ENCODE results near the gene C1QTNF8.

Gene C1QTNF8

GRCh38 chr16:1062895-1063294, 33.1 kb downstream of the C1QTNF8 start:
- Histone ChIP-seq H3K27ac (replicated peaks) (no peak overlapping the region), H3K27me3 (ENCODE audit: insufficient read depth, poor library complexity, severe bottlenecking) (peaks cover 8% of the 10 kb centered on the region), H3K4me3 (replicated peaks; ENCODE audit: insufficient read depth, low read length) (no peak overlapping the region)
- DNase-seq (ENCODE audit: low read depth in 1 of 2, low spot score in 1 of 2) = no peak
- TF ChIP-seq SPI1 (IDR thresholded peaks at IDR 0.05; ENCODE audit: borderline replicate concordance, low read depth) = no peak
- TF ChIP-seq GABPA (IDR thresholded peaks at IDR 0.05; ENCODE audit: low read depth) = no peak
- TF ChIP-seq REST (IDR thresholded peaks at IDR 0.05; ENCODE audit: insufficient replicate concordance, low read depth) = no peak
- no peak for TF ChIP-seq POLR2AphosphoS5 (IDR thresholded peaks at IDR 0.05; ENCODE audit: low read depth)
- no peak for TF ChIP-seq CTCF (IDR thresholded peaks at IDR 0.05; ENCODE audit: insufficient read depth, low read length)

- peaks cover 8% of the 10 kb centered on the region for H3K27me3 ChIP-seq (ENCODE audit: insufficient read depth, poor library complexity, severe bottlenecking)
- TF ChIP-seq CTCF (IDR thresholded peaks at IDR 0.05; ENCODE audit: insufficient read depth, low read length) (no peak), GABPA (IDR thresholded peaks at IDR 0.05; ENCODE audit: low read depth) (no peak), SPI1 (IDR thresholded peaks at IDR 0.05; ENCODE audit: borderline replicate concordance, low read depth) (no peak), REST (IDR thresholded peaks at IDR 0.05; ENCODE audit: insufficient replicate concordance, low read depth) (no peak), POLR2AphosphoS5 (IDR thresholded peaks at IDR 0.05; ENCODE audit: low read depth) (no peak)
- no peak overlapping the region for H3K27ac ChIP-seq (replicated peaks)
- H3K4me3 ChIP-seq (replicated peaks; ENCODE audit: insufficient read depth, low read length) = no peak overlapping the region
- no peak for DNase-seq (ENCODE audit: low read depth in 1 of 2, low spot score in 1 of 2)
Observed at GRCh38 chr16:1061769-1062505, 34.1 kb downstream of the C1QTNF8 start.

- no peak for DNase-seq (ENCODE audit: low read depth in 1 of 2, low spot score in 1 of 2)
- no peak overlapping the region for H3K4me3 ChIP-seq (replicated peaks; ENCODE audit: insufficient read depth, low read length)
- no peak overlapping the region for H3K27ac ChIP-seq (replicated peaks)
- TF ChIP-seq CTCF (IDR thresholded peaks at IDR 0.05; ENCODE audit: insufficient read depth, low read length) = no peak
- TF ChIP-seq POLR2AphosphoS5 (IDR thresholded peaks at IDR 0.05; ENCODE audit: low read depth) = no peak
- no peak for TF ChIP-seq REST (IDR thresholded peaks at IDR 0.05; ENCODE audit: insufficient replicate concordance, low read depth)
- TF ChIP-seq GABPA (IDR thresholded peaks at IDR 0.05; ENCODE audit: low read depth) = no peak
- TF ChIP-seq SPI1 (IDR thresholded peaks at IDR 0.05; ENCODE audit: borderline replicate concordance, low read depth) = no peak
- H3K27me3 ChIP-seq (ENCODE audit: insufficient read depth, poor library complexity, severe bottlenecking) = peaks cover 4% of the 10 kb centered on the region
Observed at GRCh38 chr16:1060416-1061340, 35.4 kb downstream of the C1QTNF8 start.
